NCI-H510A (cell line): Measurements from ENCODE around the gene CMTM4.

Experiments used
- DNase-seq: peaks from one replicate; lab custom pipeline; 2025; lab: John Stamatoyannopoulos, UW

CMTM4 gene

DNA sequence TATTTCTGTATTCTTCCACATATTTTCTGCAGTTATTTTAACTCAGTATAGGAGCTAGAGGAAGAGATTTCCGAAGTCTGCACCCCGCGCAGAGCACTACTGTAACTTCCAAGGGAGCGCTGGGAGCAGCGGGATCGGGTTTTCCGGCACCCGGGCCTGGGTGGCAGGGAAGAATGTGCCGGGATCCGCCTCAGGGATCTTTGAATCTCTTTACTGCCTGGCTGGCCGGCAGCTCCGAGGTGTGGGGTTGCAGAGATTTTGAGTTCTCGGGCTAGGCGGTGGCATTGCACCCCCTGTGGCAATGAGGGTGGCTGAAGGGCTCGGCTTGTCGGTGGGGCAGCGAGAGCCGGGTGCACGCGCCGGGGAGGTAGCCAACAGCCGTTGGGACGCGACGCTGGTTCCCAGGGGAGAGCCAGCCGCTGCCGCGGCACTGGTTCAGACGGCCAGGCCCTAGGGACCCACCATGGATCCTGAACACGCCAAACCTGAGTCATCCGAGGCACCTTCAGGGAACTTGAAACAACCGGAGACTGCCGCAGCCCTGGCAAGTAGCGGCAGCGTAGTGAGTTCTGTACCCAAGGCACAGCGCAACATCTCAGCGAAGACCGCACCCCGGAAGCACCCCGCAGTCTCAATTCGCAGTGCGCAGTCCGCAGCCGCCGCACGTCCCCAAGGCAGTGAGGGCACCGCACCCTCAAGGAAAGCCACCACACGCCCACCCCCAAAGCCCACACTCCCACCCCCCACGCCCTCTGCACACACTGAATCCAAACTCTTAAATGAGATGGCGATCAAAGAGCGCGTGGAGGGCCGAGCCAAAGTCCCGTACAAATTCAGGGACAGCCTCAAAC, 130.3 kb downstream of the CMTM4 start, which contains the start of gene CMTM1:
CMTM1 (plus strand) TSS at position 389 of the 851 bp plus-strand sequence; CDS start at position 464, 75 bp downstream.
- no peak for DNase-seq
